ENCODE results near the gene DOK4. TPM values are rescaled to one million over a fixed set of nuclear protein-coding genes. Genes with fewer than 3 reads are reported as not detected.

Gene DOK4
- total and polyA plus RNA-seq, 4 experiments from 2014 or later = 1.7 to 3.0 (median 2.7) TPM

DNA sequence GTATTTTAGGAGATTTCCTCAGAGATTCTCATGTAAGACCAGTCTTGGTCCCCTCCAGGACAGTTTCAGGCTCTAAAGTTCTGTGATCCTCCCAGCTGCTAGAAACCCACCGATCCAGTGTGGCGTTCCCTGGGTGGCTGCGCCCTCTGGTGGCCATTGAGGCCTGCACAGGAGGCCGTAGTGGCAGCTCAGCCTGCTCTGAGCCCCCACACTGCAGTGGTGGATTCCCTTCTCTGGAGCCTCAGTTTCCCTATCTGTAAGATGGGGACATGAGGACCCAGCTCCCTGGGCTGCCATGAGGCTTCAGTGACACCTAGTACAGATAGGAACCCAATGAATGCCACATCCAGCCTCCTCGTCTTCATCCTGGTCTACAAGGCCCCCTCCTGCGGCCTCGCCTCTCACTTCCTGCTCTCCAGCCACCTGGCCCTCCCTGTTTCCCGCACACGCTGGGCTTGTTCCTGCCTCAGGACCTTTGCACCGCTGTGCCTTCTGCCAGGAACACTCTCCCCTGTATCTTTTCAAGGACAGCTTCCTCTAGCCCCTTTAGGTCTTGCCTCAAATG is 33.6 kb upstream of the DOK4 start:
- Mint-ChIP-seq H3K4me1 (peaks cover 0 to 6% (median 3%) of the 10 kb centered on the region in 4 donors), H3K36me3 (peaks cover 9 to 21% of the 10 kb centered on the region in 2 donors), H3K27me3 (no peaks in the 10 kb centered on the region), H3K4me3 (no peak overlapping the region), H3K9me3 (no peaks in the 10 kb centered on the region), H3K27ac (peak overlapping the region in 1 of 7 donors; percentile 2)
- no peaks in the 10 kb centered on the region for H3K27me3 ChIP-seq (ENCODE audit: insufficient read depth, low read length)
- no peak overlapping the region for H3K4me3 ChIP-seq (ENCODE audit: low read length in 2 of 2)
- ChIA-PET POLR2A (ENCODE audit: partially characterized antibody) (interaction anchor here (0.7 to 2.4 kb wide), 7 partner anchors 10 to 102 kb away, joined by 3 to 15 read pairs (median 5); partner anchors contain the start of genes ADGRG5, CCDC102A, CIAPIN1 and COQ9), CTCF (ENCODE audit: partially characterized antibody) (interaction anchor here (0.6 to 6.2 kb wide), 33 partner anchors 8 to 335 kb away, joined by 3 to 87 read pairs (median 4); partner anchors contain the start of genes CCDC102A, COQ9, DOK4 and POLR2C)
- intact Hi-C loops (cut with micrococcal nuclease) = loop anchor here (1.0 to 5.0 kb wide), 4 partner anchors 44 to 436 kb away; partner anchors contain the start of gene POLR2C
- H3K4me1 ChIP-seq (ENCODE audit: insufficient read depth, low read length) = no peaks in the 10 kb centered on the region
- H3K9me3 ChIP-seq (ENCODE audit: control insufficient read depth in 1 of 2, low read length in 2 of 2) = no peaks in the 10 kb centered on the region
- no peaks in the 10 kb centered on the region for H3K36me3 ChIP-seq (ENCODE audit: insufficient read depth, low read length)
- DNase-seq = peak; percentile 70 to 76 (median 72)
- no peak overlapping the region for H3K27ac ChIP-seq (ENCODE audit: low read depth, low read length)

DNA sequence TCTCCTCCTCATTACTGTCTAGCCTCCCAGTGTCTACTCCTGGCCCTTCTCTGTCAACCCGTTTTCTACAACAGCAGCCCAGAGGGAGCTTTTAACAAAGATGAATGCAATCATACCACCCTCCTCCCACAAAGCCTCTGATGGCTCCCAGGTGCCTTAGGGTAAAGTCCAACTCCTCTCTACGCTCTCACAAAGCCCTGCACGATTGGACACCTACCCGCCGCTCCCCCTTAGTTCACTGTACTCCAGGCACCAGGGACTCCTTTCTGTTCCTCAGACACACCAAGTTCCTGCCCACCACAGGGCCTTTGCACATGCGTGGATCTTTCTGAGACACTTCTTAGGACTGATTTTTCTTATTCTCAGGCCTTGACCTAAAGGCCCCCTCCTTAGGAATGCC is 32.6 kb upstream of the DOK4 start:
- Mint-ChIP-seq H3K9me3 (no peaks in the 10 kb centered on the region), H3K4me3 (no peak overlapping the region), H3K27me3 (no peaks in the 10 kb centered on the region), H3K27ac (peak overlapping the region in 2 of 7 donors; percentile 44 to 80), H3K36me3 (peaks cover 9 to 23% of the 10 kb centered on the region in 2 donors), H3K4me1 (peaks cover 0 to 6% (median 3%) of the 10 kb centered on the region in 4 donors)
- H3K36me3 ChIP-seq (ENCODE audit: insufficient read depth, low read length) = no peaks in the 10 kb centered on the region
- H3K9me3 ChIP-seq (ENCODE audit: control insufficient read depth in 1 of 2, low read length in 2 of 2) = no peaks in the 10 kb centered on the region
- H3K27me3 ChIP-seq (ENCODE audit: insufficient read depth, low read length) = no peaks in the 10 kb centered on the region
- H3K27ac ChIP-seq (ENCODE audit: low read depth, low read length) = no peak overlapping the region
- no peak overlapping the region for H3K4me3 ChIP-seq (ENCODE audit: low read length in 2 of 2)
- intact Hi-C loops (cut with micrococcal nuclease) = loop anchor here (1.0 to 5.0 kb wide), 4 partner anchors 43 to 435 kb away; partner anchors contain the start of gene POLR2C
- POLR2A ChIA-PET (ENCODE audit: partially characterized antibody) = interaction anchor here (1.6 to 2.4 kb wide), 3 partner anchors 11 to 56 kb away, joined by 7 to 15 read pairs (median 8); partner anchors contain the start of genes CCDC102A and POLR2C
- DNase-seq = no peak
- H3K4me1 ChIP-seq (ENCODE audit: insufficient read depth, low read length) = no peaks in the 10 kb centered on the region
- CTCF ChIA-PET (ENCODE audit: partially characterized antibody) = interaction anchor here (0.9 to 6.2 kb wide), 20 partner anchors 8 to 217 kb away, joined by 3 to 87 read pairs (median 6); partner anchors contain the start of genes CCDC102A and DOK4

DNA sequence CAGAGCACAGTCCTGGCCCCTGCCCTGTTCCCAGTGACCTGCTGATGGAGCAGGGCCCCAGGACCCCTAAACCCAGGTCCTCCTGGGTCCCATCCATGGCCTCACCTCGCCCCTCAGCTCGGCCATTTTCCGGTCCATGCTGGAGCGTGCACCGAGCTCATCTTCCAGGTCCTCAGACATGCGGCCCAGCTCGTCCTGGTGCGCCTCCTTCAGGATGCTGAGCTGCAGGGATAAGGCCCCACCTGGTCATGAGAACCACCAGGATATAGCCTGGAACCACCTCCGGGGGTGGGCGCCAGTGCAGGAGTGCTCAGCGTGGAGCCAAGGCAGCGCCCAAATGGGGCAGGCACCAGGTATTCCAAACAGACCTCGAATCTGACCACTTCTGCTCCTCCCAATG is 32.2 kb upstream of the DOK4 start:
- H3K36me3 Mint-ChIP-seq = peaks cover 9 to 26% of the 10 kb centered on the region in 2 donors
- intact Hi-C loops (cut with micrococcal nuclease) = loop anchor here (5.0 kb wide), 1 partner anchor 56 kb away; the partner anchor contains the start of gene POLR2C
- no peak overlapping the region for H3K27ac Mint-ChIP-seq
- Histone ChIP-seq H3K27ac (ENCODE audit: low read depth, low read length) (no peak overlapping the region), H3K4me3 (ENCODE audit: low read length in 2 of 2) (no peak overlapping the region), H3K4me1 (ENCODE audit: insufficient read depth, low read length) (no peaks in the 10 kb centered on the region), H3K9me3 (ENCODE audit: control insufficient read depth in 1 of 2, low read length in 2 of 2) (no peaks in the 10 kb centered on the region), H3K27me3 (ENCODE audit: insufficient read depth, low read length) (no peaks in the 10 kb centered on the region), H3K36me3 (ENCODE audit: insufficient read depth, low read length) (no peaks in the 10 kb centered on the region)
- peaks cover 0 to 6% (median 3%) of the 10 kb centered on the region in 4 donors for H3K4me1 Mint-ChIP-seq
- H3K9me3 Mint-ChIP-seq = no peaks in the 10 kb centered on the region
- H3K4me3 Mint-ChIP-seq = no peak overlapping the region
- POLR2A ChIA-PET (ENCODE audit: partially characterized antibody) = interaction anchor here (2.4 kb wide), 1 partner anchor 18 kb away, joined by 15 read pairs; the partner anchor contains the start of gene CCDC102A
- no peak for DNase-seq
- no peaks in the 10 kb centered on the region for H3K27me3 Mint-ChIP-seq
- CTCF ChIA-PET (ENCODE audit: partially characterized antibody) = interaction anchor here (0.9 to 6.2 kb wide), 20 partner anchors 7 to 217 kb away, joined by 3 to 87 read pairs (median 8); partner anchors contain the start of genes CCDC102A and DOK4

DNA sequence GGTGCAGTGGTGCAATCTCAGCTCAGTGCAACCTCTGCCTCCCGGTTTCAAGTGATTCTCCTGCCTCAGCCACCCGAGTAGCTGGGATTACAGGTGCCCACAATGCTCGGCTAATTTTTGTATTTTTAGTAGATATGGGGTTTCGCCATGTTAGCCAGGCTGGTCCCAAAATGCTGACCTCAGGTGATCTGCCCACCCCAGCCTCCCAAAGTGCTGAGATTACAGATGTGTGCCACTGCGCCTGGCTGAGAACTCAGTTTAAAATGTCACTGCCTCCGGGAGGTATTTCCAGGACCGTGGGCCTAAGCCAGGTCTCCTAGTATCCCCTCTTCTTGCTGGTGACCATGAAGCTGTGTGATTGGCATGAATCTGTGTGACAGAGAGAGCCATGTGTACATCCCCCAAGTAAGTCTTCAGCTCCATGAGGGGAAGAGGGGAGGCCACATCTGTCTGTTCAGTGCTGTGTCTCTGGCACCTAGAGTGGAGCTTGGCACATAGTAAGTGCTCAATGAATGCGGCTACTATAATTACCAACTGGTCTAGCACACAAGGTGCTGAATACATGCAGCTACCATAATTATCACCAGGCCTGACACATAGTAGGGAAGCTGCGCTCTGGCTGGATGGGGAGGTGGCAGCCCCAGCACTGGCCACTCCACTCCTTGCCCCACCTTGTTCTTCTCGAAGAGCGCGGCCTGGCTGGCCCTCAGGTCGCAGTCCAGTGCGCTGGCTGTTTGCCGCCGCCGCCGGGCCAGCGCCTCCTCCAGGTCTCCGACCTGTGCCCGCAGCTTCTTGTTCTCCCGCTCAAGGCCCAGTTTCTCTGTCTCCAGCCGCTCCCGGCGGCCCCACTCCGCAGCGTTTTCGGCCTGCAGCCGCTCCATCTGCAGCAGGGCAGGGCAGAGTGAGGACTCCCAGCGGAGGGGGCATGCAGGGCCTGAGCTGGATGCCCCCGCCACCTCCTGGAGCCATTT is 31.4 kb upstream of the DOK4 start:
- no peak overlapping the region for H3K27ac ChIP-seq (ENCODE audit: low read depth, low read length)
- no peaks in the 10 kb centered on the region for H3K9me3 Mint-ChIP-seq
- CTCF ChIA-PET (ENCODE audit: partially characterized antibody) = interaction anchor here (0.9 to 6.2 kb wide), 14 partner anchors 11 to 216 kb away, joined by 3 to 87 read pairs (median 8); partner anchors contain the start of genes CCDC102A and POLR2C
- DNase-seq = no peak
- H3K4me3 ChIP-seq (ENCODE audit: low read length in 2 of 2) = no peak overlapping the region
- no peak overlapping the region for H3K4me3 Mint-ChIP-seq
- peak overlapping the region in 1 of 7 donors; percentile 52 for H3K27ac Mint-ChIP-seq
- H3K27me3 Mint-ChIP-seq = no peaks in the 10 kb centered on the region
- H3K36me3 Mint-ChIP-seq = peaks cover 9 to 31% of the 10 kb centered on the region in 2 donors
- POLR2A ChIA-PET (ENCODE audit: partially characterized antibody) = no interaction called here
- H3K9me3 ChIP-seq (ENCODE audit: control insufficient read depth in 1 of 2, low read length in 2 of 2) = no peaks in the 10 kb centered on the region
- H3K36me3 ChIP-seq (ENCODE audit: insufficient read depth, low read length) = no peaks in the 10 kb centered on the region
- intact Hi-C loops (cut with micrococcal nuclease) = loop anchor here (5.0 kb wide), 1 partner anchor 55 kb away; the partner anchor contains the start of gene POLR2C
- no peaks in the 10 kb centered on the region for H3K27me3 ChIP-seq (ENCODE audit: insufficient read depth, low read length)
- no peaks in the 10 kb centered on the region for H3K4me1 ChIP-seq (ENCODE audit: insufficient read depth, low read length)
- H3K4me1 Mint-ChIP-seq = peaks cover 0 to 6% (median 3%) of the 10 kb centered on the region in 4 donors

DNA sequence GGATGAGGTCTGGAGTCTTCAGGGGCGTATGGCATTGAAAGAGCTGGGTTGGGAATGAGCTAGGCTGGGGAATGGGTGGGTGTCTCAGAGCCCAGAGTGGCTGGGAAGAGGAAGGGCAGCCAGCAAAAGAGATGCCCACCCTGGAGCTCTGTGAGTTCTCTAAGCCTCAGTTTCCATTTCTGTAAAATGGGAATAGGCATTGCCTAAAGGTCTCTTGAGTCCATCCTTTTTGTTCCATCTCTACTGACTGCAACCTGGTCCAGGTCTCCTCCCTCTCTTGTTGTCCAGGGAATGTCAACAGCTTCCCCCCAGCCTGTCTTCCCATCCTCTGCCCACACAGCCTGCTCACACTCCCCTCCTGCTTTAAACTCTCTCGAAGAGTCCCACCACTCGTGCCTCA is 30.5 kb upstream of the DOK4 start:
- peaks cover 13 to 31% of the 10 kb centered on the region in 2 donors for H3K36me3 Mint-ChIP-seq
- no peaks in the 10 kb centered on the region for H3K36me3 ChIP-seq (ENCODE audit: insufficient read depth, low read length)
- POLR2A ChIA-PET (ENCODE audit: partially characterized antibody) = no interaction called here

DNA sequence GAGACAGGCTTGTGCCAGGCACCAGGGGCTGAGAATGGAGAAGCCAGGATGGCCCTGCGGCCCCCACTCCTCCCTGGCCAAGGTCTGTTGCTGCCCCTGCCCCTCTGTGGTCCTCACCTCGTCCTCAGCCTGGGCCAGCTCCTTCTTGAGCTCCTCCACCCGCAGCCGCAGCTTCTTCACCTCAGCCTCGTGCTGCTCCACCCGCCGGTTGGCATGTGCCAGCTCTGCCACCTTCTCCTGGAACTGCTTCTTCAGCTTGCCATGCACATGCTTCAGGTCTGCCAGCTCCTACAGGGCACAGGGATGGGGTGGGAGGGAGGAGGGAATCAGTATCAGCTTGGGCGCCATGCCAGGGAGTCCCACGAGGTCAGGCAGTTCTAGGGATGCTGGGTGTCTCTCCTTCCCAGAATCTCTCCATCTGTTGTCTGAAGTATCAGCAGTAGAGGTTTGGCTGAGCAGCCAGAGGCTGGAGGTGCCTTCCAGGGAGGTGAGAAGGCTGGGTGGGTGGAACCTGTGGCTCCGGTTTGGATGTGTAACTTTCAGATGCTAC is 30.0 kb upstream of the DOK4 start:
- Histone ChIP-seq H3K27ac (ENCODE audit: low read depth, low read length) (no peak overlapping the region), H3K36me3 (ENCODE audit: insufficient read depth, low read length) (no peaks in the 10 kb centered on the region), H3K4me1 (ENCODE audit: insufficient read depth, low read length) (no peaks in the 10 kb centered on the region), H3K4me3 (ENCODE audit: low read length in 2 of 2) (no peak overlapping the region), H3K9me3 (ENCODE audit: control insufficient read depth in 1 of 2, low read length in 2 of 2) (no peaks in the 10 kb centered on the region), H3K27me3 (ENCODE audit: insufficient read depth, low read length) (no peaks in the 10 kb centered on the region)
- intact Hi-C loops (cut with micrococcal nuclease) = loop anchor here (5.0 kb wide), 1 partner anchor 54 kb away; the partner anchor contains the start of gene POLR2C
- ChIA-PET POLR2A (ENCODE audit: partially characterized antibody) (no interaction called here), CTCF (ENCODE audit: partially characterized antibody) (interaction anchor here (1.5 to 6.2 kb wide), 5 partner anchors 15 to 215 kb away, joined by 4 to 87 read pairs (median 28); partner anchors contain the start of gene POLR2C)
- peaks cover 0 to 6% (median 3%) of the 10 kb centered on the region in 4 donors for H3K4me1 Mint-ChIP-seq
- peak overlapping the region in 2 of 7 donors; percentile 46 to 53 for H3K27ac Mint-ChIP-seq
- H3K27me3 Mint-ChIP-seq = no peaks in the 10 kb centered on the region
- H3K4me3 Mint-ChIP-seq = no peak overlapping the region
- peaks cover 13 to 31% of the 10 kb centered on the region in 2 donors for H3K36me3 Mint-ChIP-seq
- no peaks in the 10 kb centered on the region for H3K9me3 Mint-ChIP-seq
- DNase-seq = no peak

More for the DNA sequence above, 30.5 kb upstream of the DOK4 start:
- H3K27ac Mint-ChIP-seq = peak overlapping the region in 2 of 7 donors; percentile 46
- no peaks in the 10 kb centered on the region for H3K4me1 ChIP-seq (ENCODE audit: insufficient read depth, low read length)
- no peaks in the 10 kb centered on the region for H3K9me3 ChIP-seq (ENCODE audit: control insufficient read depth in 1 of 2, low read length in 2 of 2)
- no peak overlapping the region for H3K4me3 ChIP-seq (ENCODE audit: low read length in 2 of 2)
- no peak overlapping the region for H3K4me3 Mint-ChIP-seq
- H3K27me3 ChIP-seq (ENCODE audit: insufficient read depth, low read length) = no peaks in the 10 kb centered on the region
- H3K27ac ChIP-seq (ENCODE audit: low read depth, low read length) = no peak overlapping the region
- no peak for DNase-seq
- H3K4me1 Mint-ChIP-seq = peaks cover 0 to 6% (median 3%) of the 10 kb centered on the region in 4 donors
- no peaks in the 10 kb centered on the region for H3K27me3 Mint-ChIP-seq
- H3K9me3 Mint-ChIP-seq = no peaks in the 10 kb centered on the region
- intact Hi-C loops (cut with micrococcal nuclease) = loop anchor here (5.0 kb wide), 1 partner anchor 54 kb away; the partner anchor contains the start of gene POLR2C
- CTCF ChIA-PET (ENCODE audit: partially characterized antibody) = interaction anchor here (1.5 to 6.2 kb wide), 6 partner anchors 15 to 215 kb away, joined by 4 to 87 read pairs (median 19); partner anchors contain the start of genes CCDC102A and POLR2C
